ENCODE measurements around the gene FLNC.

DNA sequence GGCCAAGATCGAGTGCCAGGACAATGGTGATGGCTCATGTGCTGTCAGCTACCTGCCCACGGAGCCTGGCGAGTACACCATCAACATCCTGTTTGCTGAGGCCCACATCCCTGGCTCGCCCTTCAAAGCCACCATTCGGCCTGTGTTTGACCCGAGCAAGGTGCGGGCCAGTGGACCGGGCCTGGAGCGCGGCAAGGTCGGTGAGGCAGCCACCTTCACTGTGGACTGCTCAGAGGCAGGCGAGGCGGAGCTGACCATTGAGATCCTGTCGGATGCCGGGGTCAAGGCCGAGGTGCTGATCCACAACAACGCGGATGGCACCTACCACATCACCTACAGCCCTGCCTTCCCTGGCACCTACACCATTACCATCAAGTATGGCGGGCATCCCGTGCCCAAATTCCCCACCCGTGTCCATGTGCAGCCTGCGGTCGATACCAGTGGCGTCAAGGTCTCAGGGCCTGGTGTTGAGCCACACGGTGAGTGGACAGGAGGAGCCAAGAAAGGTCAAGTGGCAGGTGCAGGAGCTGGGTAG lies 14.6 kb downstream of the FLNC start:
- TF ChIP-seq, protein P1, sequence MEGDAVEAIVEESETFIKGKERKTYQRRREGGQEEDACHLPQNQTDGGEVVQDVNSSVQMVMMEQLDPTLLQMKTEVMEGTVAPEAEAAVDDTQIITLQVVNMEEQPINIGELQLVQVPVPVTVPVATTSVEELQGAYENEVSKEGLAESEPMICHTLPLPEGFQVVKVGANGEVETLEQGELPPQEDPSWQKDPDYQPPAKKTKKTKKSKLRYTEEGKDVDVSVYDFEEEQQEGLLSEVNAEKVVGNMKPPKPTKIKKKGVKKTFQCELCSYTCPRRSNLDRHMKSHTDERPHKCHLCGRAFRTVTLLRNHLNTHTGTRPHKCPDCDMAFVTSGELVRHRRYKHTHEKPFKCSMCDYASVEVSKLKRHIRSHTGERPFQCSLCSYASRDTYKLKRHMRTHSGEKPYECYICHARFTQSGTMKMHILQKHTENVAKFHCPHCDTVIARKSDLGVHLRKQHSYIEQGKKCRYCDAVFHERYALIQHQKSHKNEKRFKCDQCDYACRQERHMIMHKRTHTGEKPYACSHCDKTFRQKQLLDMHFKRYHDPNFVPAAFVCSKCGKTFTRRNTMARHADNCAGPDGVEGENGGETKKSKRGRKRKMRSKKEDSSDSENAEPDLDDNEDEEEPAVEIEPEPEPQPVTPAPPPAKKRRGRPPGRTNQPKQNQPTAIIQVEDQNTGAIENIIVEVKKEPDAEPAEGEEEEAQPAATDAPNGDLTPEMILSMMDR (IDR thresholded peaks at IDR 0.05): no peak
- peak in 1 of 3 donors; percentile 23 for TF ChIP-seq POLR2AphosphoS5 (IDR thresholded peaks at IDR 0.05)
